NCI-H1417 (cell line): ENCODE data around the gene HNRNPK.

Source experiments
- DNase-seq, 3 experiments: peaks; one replicate each; lab custom pipeline; 2025; lab: John Stamatoyannopoulos, UW

HNRNPK gene

GRCh38 chr9:83979812-83980394 lies at the start of gene HNRNPK:
HNRNPK (minus strand) TSS chr9:83980215; CDS start chr9:83978252, 1,963 bp downstream.
- DNase-seq, result peak; percentile 96 to 100 (median 100)

- no peak for DNase-seq
These were observed 47.2 kb upstream of the HNRNPK start for GRCh38 chr9:84027201-84027600.

- no peak for DNase-seq
These were observed 44.1 kb upstream of the HNRNPK start for GRCh38 chr9:84024041-84024575.

- DNase-seq, result no peak
These were observed 27.6 kb upstream of the HNRNPK start for GRCh38 chr9:84007662-84008061.

GRCh38 chr9:84003246-84003645 lies 23.2 kb upstream of the HNRNPK start:
- DNase-seq, result peak in 1 of 3 experiments; percentile 30

GRCh38 chr9:84002344-84002743 lies 22.3 kb upstream of the HNRNPK start:
- DNase-seq, result no peak

GRCh38 chr9:84001621-84002020 lies 21.6 kb upstream of the HNRNPK start:
- DNase-seq, result no peak

GRCh38 chr9:84000186-84000585 lies 20.2 kb upstream of the HNRNPK start:
- DNase-seq, result no peak

GRCh38 chr9:83999141-83999918 lies 19.3 kb upstream of the HNRNPK start:
- DNase-seq, result no peak

GRCh38 chr9:83996126-83996525 lies 16.1 kb upstream of the HNRNPK start:
- no peak for DNase-seq

- no peak for DNase-seq
These were observed 12.9 kb upstream of the HNRNPK start for GRCh38 chr9:83992901-83993300.

- peak in 2 of 3 experiments; percentile 9 to 55 for DNase-seq
These were observed 12.4 kb upstream of the HNRNPK start for GRCh38 chr9:83992407-83992806.

- no peak for DNase-seq
These were observed 11.3 kb upstream of the HNRNPK start for GRCh38 chr9:83991355-83991754.

GRCh38 chr9:83988411-83988810 lies 8.4 kb upstream of the HNRNPK start:
- no peak for DNase-seq

GRCh38 chr9:83987402-83987791 lies 7.4 kb upstream of the HNRNPK start:
- DNase-seq, result no peak

- no peak for DNase-seq
These were observed 6.9 kb upstream of the HNRNPK start for GRCh38 chr9:83986765-83987401.

- no peak for DNase-seq
These were observed 6.2 kb upstream of the HNRNPK start for GRCh38 chr9:83986195-83986594.

- peak; percentile 38 to 87 (median 79) for DNase-seq
These were observed 1.3 kb upstream of the HNRNPK start for GRCh38 chr9:83981126-83981871.

GRCh38 chr9:83980395-83981125 lies 545 bp upstream of the HNRNPK start, which contains the start of gene RMI1:
RMI1 (plus strand) TSS chr9:83980805; CDS start chr9:84000987, 20,182 bp downstream.
- DNase-seq, result peak; percentile 97 to 100 (median 100)

GRCh38 chr9:83978992-83979811 lies 813 bp downstream of the HNRNPK start:
- peak; percentile 64 to 91 (median 84) for DNase-seq
